PFSK-1 (cell line): ENCODE results near the gene TNNI3K.

Source experiments
- FOXP2 ChIP-seq: optimal IDR thresholded peaks from 2 replicates; pipeline ENCODE3; 2011; ENCODE audit warnings: borderline replicate concordance, control low read depth, inconsistent platforms; ENCODE audit not compliant: insufficient read depth; ENCODE audit errors: extremely low read length, extremely low read depth
- POLR2AphosphoS5 ChIP-seq: IDR thresholded peaks from 2 replicates; pipeline ENCODE4 v1.6.1; 2012; ENCODE audit warnings: low read depth, mild to moderate bottlenecking, control low read depth, low read length, moderate library complexity
- SIN3A ChIP-seq: IDR thresholded peaks from 2 replicates; pipeline ENCODE4 v1.6.1; 2012; ENCODE audit warnings: mild to moderate bottlenecking, low read length, moderate library complexity, borderline replicate concordance; ENCODE audit not compliant: insufficient read depth
- TAF1 ChIP-seq: IDR thresholded peaks from 2 replicates; pipeline ENCODE4 v1.6.1; 2012; ENCODE audit warnings: low read length, control low read depth, borderline replicate concordance; ENCODE audit not compliant: insufficient read depth
- TF ChIP-seq, protein P1 (sequence below), 2 experiments: IDR thresholded peaks; 2 replicates each; pipeline versions ENCODE4 v1.6.1 to v1.8.0; 2011 to 2012; ENCODE audit warnings: low read depth in 2 of 2, low read length in 2 of 2, control low read depth in 1 of 2, inconsistent platforms in 1 of 2, mild to moderate bottlenecking in 1 of 2, moderate library complexity in 1 of 2; ENCODE audit not compliant: insufficient read depth in 1 of 2

DNA sequence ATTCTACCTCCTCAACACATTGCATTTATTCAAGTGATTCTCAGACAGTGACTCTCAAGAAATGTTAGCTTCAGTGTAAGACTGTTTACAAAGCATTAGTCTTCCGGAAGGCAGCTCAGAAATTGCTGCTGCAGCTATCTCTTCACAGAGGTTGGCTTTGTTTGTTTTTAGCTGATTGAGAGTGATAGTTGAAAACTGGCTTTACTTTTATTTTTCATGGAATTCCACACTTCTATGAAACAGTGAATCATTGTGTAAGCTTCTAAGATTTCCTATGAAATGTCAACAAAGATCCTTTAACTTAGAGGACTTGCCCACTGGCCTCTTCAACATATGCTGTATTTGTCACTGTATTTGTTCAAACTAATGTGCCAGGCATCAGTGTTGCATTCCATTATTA, 121.3 kb downstream of the TNNI3K start:
- TF ChIP-seq TAF1 (no peak), POLR2AphosphoS5 (no peak), SIN3A (no peak), FOXP2 (no peak)
- TF ChIP-seq, protein P1, sequence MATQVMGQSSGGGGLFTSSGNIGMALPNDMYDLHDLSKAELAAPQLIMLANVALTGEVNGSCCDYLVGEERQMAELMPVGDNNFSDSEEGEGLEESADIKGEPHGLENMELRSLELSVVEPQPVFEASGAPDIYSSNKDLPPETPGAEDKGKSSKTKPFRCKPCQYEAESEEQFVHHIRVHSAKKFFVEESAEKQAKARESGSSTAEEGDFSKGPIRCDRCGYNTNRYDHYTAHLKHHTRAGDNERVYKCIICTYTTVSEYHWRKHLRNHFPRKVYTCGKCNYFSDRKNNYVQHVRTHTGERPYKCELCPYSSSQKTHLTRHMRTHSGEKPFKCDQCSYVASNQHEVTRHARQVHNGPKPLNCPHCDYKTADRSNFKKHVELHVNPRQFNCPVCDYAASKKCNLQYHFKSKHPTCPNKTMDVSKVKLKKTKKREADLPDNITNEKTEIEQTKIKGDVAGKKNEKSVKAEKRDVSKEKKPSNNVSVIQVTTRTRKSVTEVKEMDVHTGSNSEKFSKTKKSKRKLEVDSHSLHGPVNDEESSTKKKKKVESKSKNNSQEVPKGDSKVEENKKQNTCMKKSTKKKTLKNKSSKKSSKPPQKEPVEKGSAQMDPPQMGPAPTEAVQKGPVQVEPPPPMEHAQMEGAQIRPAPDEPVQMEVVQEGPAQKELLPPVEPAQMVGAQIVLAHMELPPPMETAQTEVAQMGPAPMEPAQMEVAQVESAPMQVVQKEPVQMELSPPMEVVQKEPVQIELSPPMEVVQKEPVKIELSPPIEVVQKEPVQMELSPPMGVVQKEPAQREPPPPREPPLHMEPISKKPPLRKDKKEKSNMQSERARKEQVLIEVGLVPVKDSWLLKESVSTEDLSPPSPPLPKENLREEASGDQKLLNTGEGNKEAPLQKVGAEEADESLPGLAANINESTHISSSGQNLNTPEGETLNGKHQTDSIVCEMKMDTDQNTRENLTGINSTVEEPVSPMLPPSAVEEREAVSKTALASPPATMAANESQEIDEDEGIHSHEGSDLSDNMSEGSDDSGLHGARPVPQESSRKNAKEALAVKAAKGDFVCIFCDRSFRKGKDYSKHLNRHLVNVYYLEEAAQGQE (IDR thresholded peaks at IDR 0.05; ENCODE audit: insufficient read depth in 1 of 2, low read depth in 2 of 2, low read length in 2 of 2), result no peak
